Measurements from ENCODE around the gene LAPTM4A. TPM values are rescaled to one million over a fixed set of nuclear protein-coding genes. Genes with fewer than 3 reads are reported as not detected.

The LAPTM4A gene
- total RNA-seq, 3 donors from 2014 or later, result 199 to 349 (median 264) TPM

DNA sequence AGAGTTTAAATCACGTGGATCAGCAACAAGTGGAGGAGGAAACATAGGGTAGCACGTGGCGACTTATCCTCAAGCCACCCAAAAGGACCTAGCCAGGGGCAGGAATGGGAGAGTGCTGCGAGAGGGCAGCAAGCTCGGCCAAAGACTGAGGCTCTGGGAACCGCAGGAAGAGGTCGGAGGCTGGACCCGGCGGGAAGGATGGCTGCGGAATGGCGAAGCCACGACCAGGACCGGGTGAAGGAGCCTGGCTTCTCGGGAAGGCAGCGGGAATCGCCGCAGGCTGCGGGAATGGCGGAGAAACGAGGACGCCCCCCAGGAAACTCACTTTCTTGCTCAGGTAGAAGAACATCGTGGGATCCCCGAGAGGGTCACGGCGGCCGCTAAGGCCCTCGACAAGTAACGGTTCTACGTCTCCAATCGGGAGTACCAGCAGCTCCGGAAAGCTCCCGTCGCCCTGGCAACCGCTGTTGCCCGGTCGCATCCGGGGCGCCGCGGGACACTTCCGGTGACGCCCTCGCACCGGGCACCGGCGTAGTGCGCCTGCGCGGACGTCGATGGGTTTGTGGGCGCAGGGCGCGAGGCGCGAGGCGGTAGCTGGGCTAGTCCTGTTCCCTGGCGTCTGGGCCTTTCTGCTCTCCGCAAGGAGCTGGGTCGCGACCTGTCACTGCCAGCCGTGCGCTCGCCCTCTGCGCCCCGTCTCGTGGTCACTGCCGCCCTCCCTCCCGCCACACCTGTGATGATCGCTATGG, 61.6 kb downstream of the LAPTM4A start, which contains the start of gene WDR35:
Gene WDR35 (minus strand): TSS at position 439 of the 749 bp plus-strand sequence. CDS start 90 bp downstream, at position 349.
- no peaks in the 10 kb centered on the region for H3K36me3 ChIP-seq
- no peak for TF ChIP-seq CTCF (IDR thresholded peaks at IDR 0.05)
- peak; percentile 51 to 89 (median 87) for TF ChIP-seq POLR2AphosphoS5 (IDR thresholded peaks at IDR 0.05)
- peak; percentile 73 for TF ChIP-seq POLR2A (IDR thresholded peaks at IDR 0.05)
- DNase-seq (ENCODE audit: low spot score in 2 of 2), result peak; percentile 79 to 86
- no peaks in the 10 kb centered on the region for H3K27me3 ChIP-seq
- no peaks in the 10 kb centered on the region for H3K9me3 ChIP-seq
- H3K4me1 ChIP-seq, result no peaks in the 10 kb centered on the region
- intact Hi-C loops (cut with DNase I; ENCODE audit: low total_unique reads), result loop anchor here (5.0 kb wide), 1 partner anchor 868 kb away; no protein-coding TSS in a partner anchor
- peak within 1 kb of the TSS; percentile 66 to 93 (median 87) for H3K4me3 ChIP-seq
- peak within 1 kb of the TSS; percentile 81 to 82 for H3K27ac ChIP-seq

- no peaks in the 10 kb centered on the region for H3K36me3 ChIP-seq
- intact Hi-C loops (cut with DNase I; ENCODE audit: low total_unique reads), result loop anchor here (5.0 kb wide), 1 partner anchor 867 kb away; no protein-coding TSS in a partner anchor
- H3K4me3 ChIP-seq, result peak overlapping the region; percentile 66 to 93 (median 87)
- no peak for DNase-seq (ENCODE audit: low spot score in 2 of 2)
- no peaks in the 10 kb centered on the region for H3K27me3 ChIP-seq
- TF ChIP-seq CTCF (IDR thresholded peaks at IDR 0.05) (no peak), POLR2A (IDR thresholded peaks at IDR 0.05) (no peak), POLR2AphosphoS5 (IDR thresholded peaks at IDR 0.05) (no peak)
- no peaks in the 10 kb centered on the region for H3K4me1 ChIP-seq
- no peaks in the 10 kb centered on the region for H3K9me3 ChIP-seq
- H3K27ac ChIP-seq, result peak overlapping the region; percentile 81 to 82
Observed at GRCh38 chr2:19989342-19989666, 62.1 kb downstream of the LAPTM4A start.

GRCh38 chr2:19988600-19988999, 62.8 kb downstream of the LAPTM4A start:
- Histone ChIP-seq H3K27me3 (no peaks in the 10 kb centered on the region), H3K4me1 (no peaks in the 10 kb centered on the region), H3K4me3 (peak overlapping the region in 1 of 3 donors; percentile 93), H3K27ac (no peak overlapping the region), H3K9me3 (no peaks in the 10 kb centered on the region), H3K36me3 (no peaks in the 10 kb centered on the region)
- no peak for DNase-seq (ENCODE audit: low spot score in 2 of 2)
- TF ChIP-seq CTCF (IDR thresholded peaks at IDR 0.05) (no peak), POLR2A (IDR thresholded peaks at IDR 0.05) (no peak), POLR2AphosphoS5 (IDR thresholded peaks at IDR 0.05) (no peak)
- intact Hi-C loops (cut with DNase I; ENCODE audit: low total_unique reads), result loop anchor here (5.0 kb wide), 1 partner anchor 866 kb away; no protein-coding TSS in a partner anchor

GRCh38 chr2:19987936-19988335, 63.5 kb downstream of the LAPTM4A start:
- H3K36me3 ChIP-seq, result no peaks in the 10 kb centered on the region
- H3K4me3 ChIP-seq, result no peak overlapping the region
- H3K27me3 ChIP-seq, result no peaks in the 10 kb centered on the region
- intact Hi-C loops (cut with DNase I; ENCODE audit: low total_unique reads), result loop anchor here (5.0 kb wide), 1 partner anchor 866 kb away; no protein-coding TSS in a partner anchor
- no peak for DNase-seq (ENCODE audit: low spot score in 2 of 2)
- H3K27ac ChIP-seq, result no peak overlapping the region
- H3K4me1 ChIP-seq, result no peaks in the 10 kb centered on the region
- no peaks in the 10 kb centered on the region for H3K9me3 ChIP-seq
- TF ChIP-seq CTCF (IDR thresholded peaks at IDR 0.05), result no peak
- TF ChIP-seq POLR2AphosphoS5 (IDR thresholded peaks at IDR 0.05), result no peak
- TF ChIP-seq POLR2A (IDR thresholded peaks at IDR 0.05), result no peak

Other genes starting within 250 kb of the LAPTM4A start
- 10 to 100 TPM; 16.7 to 35.1 (median 17.8) TPM for gene TTC32, start 149.6 kb downstream of the LAPTM4A start, total RNA-seq
- gene WDR35, start 61.5 kb downstream of the LAPTM4A start, total RNA-seq, result 10 to 100 TPM; 12.5 to 18.7 (median 17.7) TPM
- gene MATN3, start 39.0 kb downstream of the LAPTM4A start, total RNA-seq, result 1 to 10 TPM; 1.3 to 2.9 (median 2.6) TPM
- 10 to 100 TPM in 2 of 3 donors, 1 to 10 TPM in 1; 2.6 to 51.8 (median 38.7) TPM for gene SDC1, start 173.5 kb upstream of the LAPTM4A start, total RNA-seq

Measured in breast epithelium (tissue), 4 donors.